HG03520 (cell line): ENCODE data around the gene ADAMTS1.
"Not testable (repeated sequence)": the region's sequence is repeated elsewhere in the genome, so short reads cannot be mapped to it uniquely, and the experiment has no call there.

ENCODE experiments used
- ATAC-seq: cut with Tn5 transposase; IDR thresholded peaks from one replicate; pipeline ENCODE4 v1.9.1; 2021; ENCODE audit warnings: mild to moderate bottlenecking, moderate library complexity; ENCODE audit not compliant: unreplicated experiment

Gene ADAMTS1

GRCh38 chr21:26845066-26845758 is at the start of gene ADAMTS1:
ADAMTS1 (minus strand) TSS chr21:26845409; CDS start chr21:26844954, 455 bp downstream.
- ATAC-seq, result no peak

- ATAC-seq, result no peak
Observed at GRCh38 chr21:26892151-26892550, 46.9 kb upstream of the ADAMTS1 start.

- no peak for ATAC-seq
Observed at GRCh38 chr21:26888931-26889330, 43.7 kb upstream of the ADAMTS1 start.

DNA sequence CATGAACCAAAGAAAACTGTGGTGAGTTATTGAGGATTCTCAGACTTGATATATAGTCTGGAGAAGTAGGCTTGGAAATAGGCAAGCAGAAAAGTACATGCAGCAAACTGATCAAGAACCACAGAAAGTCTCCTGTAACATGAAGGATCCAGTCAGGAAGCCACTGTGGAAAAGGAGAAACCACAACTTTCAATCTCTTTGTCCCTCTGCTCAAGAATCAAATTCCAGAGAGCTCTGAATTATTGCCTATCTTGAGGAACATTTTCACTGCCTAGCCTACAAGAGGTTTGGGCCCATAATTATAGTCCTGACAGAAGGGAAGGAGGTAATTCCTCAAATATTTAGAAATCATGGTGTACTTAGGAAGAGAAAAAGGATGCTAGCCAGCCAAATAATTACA is 43.0 kb upstream of the ADAMTS1 start:
- ATAC-seq, result no peak

GRCh38 chr21:26887251-26887650 is 42.0 kb upstream of the ADAMTS1 start:
- ATAC-seq, result no peak

- ATAC-seq, result no peak
Observed at GRCh38 chr21:26884436-26884835, 39.2 kb upstream of the ADAMTS1 start.

GRCh38 chr21:26883768-26884167 is 38.6 kb upstream of the ADAMTS1 start:
- no peak for ATAC-seq

- no peak for ATAC-seq
Observed at GRCh38 chr21:26881504-26882228, 36.5 kb upstream of the ADAMTS1 start.

GRCh38 chr21:26877018-26877417 is 31.8 kb upstream of the ADAMTS1 start:
- no peak for ATAC-seq

DNA sequence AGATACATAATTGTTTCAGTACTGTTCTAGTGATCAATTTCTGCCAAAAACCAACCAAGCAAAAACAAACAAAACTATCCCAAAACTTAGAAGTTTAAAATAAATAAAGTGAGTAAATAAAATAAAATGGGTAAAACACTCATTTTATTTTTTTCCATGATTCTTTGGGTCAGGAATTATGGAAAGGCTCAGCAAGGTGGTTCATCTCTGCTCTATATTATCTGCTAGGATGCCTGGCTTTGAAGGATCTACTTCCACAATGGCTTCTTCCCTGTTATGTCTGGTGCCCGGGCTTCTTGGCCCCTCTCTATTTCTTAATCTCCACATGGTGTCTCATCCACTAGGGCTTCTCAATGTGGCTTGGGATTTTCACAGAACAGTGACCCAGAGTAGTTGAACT is 29.1 kb upstream of the ADAMTS1 start:
- no peak for ATAC-seq

DNA sequence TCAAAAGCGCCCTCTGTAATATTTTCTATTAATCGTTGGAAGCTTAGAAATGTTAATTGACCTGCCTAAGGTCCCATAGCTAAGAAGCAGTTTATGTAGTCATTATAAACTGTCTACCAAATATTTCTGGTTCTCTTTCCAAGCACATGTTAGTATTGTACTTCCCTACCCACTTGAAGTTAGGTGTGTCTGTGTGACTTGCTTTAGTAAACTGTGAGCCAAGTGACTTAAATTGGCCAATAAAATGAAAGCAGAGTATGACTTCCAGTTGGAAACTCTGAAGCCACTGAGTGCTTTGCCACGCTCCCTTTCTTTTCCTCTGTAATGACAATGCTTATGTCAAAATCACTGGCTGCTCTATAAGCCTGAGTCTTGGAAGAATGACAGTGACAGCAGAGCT is 20.6 kb upstream of the ADAMTS1 start:
- no peak for ATAC-seq

DNA sequence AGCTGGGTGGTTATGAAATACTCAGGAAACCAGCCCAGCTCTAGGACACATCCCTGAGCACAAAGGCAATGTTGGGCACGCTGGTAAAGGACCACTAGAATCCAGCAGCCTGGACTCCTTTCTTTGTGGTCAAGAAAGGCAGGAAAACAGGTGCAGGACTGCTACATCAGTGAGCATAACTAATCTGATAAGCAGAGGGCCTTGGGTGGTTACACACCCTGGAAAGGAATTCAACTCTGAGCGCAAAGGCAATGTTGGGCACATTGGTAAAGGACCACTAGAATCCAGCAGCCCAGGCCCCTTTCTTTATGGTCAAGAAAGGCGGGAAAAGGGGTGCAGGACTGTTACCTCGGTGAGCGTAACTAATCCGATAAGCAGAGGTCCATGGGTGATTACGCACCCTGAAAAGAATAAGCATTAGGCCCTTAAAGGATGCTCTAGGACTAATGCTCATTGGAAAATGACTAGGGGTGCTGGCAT is 11.7 kb upstream of the ADAMTS1 start:
- ATAC-seq, result not testable (repeated sequence)

DNA sequence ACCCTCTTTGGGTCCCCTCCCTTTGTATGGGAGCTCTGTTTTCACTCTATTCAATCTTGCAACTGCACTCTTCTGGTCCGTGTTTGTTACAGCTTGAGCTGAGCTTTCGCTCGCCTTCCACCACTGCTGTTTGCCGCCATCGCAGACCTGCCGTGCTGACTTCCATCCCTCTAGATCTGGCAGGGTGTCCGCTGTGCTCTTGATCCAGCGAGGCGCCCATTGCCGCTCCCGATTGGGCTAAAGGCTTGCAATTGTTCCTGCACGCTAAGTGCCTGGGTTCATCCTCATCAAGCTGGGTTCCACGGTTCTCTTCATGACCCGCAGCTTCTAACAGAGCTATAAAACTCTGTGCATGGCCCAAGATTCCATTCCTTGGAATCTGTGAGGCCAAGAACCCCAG is 9.5 kb upstream of the ADAMTS1 start:
- ATAC-seq, result not testable (repeated sequence)

- ATAC-seq, result no peak
Observed at GRCh38 chr21:26852423-26852822, 7.2 kb upstream of the ADAMTS1 start.

- no peak for ATAC-seq
Observed at GRCh38 chr21:26851109-26851944, 6.1 kb upstream of the ADAMTS1 start.

GRCh38 chr21:26850116-26850643 is 5.0 kb upstream of the ADAMTS1 start:
- ATAC-seq, result no peak

DNA sequence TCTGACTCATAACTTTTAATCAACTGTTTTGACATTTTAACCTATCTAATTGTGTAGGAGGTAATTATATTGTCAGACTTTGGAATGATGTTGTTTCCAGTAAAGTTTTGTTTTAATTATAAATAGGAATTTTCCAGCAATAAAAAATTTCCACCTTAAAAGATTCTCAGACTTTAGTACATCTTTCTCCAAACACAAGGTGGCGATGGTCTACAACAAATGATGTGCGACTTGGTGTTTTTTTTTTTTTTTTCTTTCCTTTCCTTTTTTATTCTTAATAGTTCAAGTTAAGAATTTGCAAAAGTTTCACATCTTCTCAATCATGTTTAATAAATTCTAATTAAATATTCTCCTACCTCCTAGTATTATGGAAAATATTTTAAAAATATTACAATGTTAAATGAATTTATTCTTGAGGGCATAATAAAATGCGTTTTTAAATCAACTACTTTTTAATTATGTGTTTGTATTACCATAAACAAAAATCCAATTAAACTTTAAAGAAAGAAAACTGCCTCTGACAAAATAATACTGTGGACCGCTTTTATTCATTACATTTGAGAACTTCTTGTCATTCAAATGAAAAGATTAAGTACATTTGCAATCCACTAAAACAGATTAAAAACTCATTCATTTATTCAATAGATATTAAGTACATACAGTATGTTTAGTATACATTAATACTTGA is 4.4 kb upstream of the ADAMTS1 start:
- no peak for ATAC-seq

GRCh38 chr21:26847921-26848320 is 2.7 kb upstream of the ADAMTS1 start:
- no peak for ATAC-seq

DNA sequence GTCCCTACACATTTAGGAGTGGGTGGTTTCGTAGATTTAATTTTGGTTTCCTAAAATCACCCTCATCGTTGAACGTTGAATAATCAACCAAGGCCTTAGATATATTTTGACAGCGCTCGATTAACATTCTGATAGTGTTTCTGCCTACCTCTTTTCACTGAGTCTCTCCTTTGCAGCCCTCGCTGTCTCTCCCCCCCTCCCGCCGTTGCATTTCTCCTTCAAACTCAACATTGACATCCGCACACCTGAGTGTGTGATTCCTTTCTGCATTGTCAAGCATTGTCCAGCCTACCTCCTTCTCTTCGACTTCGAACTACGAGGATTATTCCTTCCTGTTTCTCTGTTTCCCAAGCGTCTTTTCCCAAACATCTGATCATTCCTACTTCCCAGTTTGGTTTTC is 1.8 kb upstream of the ADAMTS1 start:
- no peak for ATAC-seq

- ATAC-seq, result no peak
Observed at GRCh38 chr21:26846036-26846931, 1.1 kb upstream of the ADAMTS1 start.
